GM18907 (cell line): ENCODE measurements around the gene PLEKHO2.
"Not testable (repeated sequence)": the region's sequence is repeated elsewhere in the genome, so short reads cannot be mapped to it uniquely, and the experiment has no call there.

Experiments used
- ATAC-seq: cut with Tn5 transposase; IDR thresholded peaks from one replicate; pipeline ENCODE4 v1.9.1; 2021; ENCODE audit warnings: mild to moderate bottlenecking, moderate library complexity; ENCODE audit not compliant: unreplicated experiment

Gene PLEKHO2

GRCh38 chr15:64841344-64842095 is at the start of gene PLEKHO2:
Gene PLEKHO2 (plus strand): TSS chr15:64841915. CDS start chr15:64842017, 102 bp downstream.
- peak; percentile 64 for ATAC-seq

- ATAC-seq, result no peak
These were observed 49.4 kb upstream of the PLEKHO2 start for GRCh38 chr15:64792282-64792681.

GRCh38 chr15:64795299-64795698 is 46.4 kb upstream of the PLEKHO2 start:
- ATAC-seq, result not testable (repeated sequence)

- ATAC-seq, result not testable (repeated sequence)
These were observed 45.8 kb upstream of the PLEKHO2 start for GRCh38 chr15:64795921-64796320.

GRCh38 chr15:64798905-64799304 is 42.8 kb upstream of the PLEKHO2 start:
- not testable (repeated sequence) for ATAC-seq

GRCh38 chr15:64800476-64800875 is 41.2 kb upstream of the PLEKHO2 start:
- ATAC-seq, result no peak

GRCh38 chr15:64803526-64803925 is 38.2 kb upstream of the PLEKHO2 start:
- ATAC-seq, result no peak

GRCh38 chr15:64804619-64805018 is 37.1 kb upstream of the PLEKHO2 start:
- no peak for ATAC-seq

- ATAC-seq, result no peak
These were observed 35.2 kb upstream of the PLEKHO2 start for GRCh38 chr15:64806509-64806908.

GRCh38 chr15:64807051-64807749 is 34.5 kb upstream of the PLEKHO2 start:
- no peak for ATAC-seq

GRCh38 chr15:64807751-64808222 is 33.9 kb upstream of the PLEKHO2 start:
- ATAC-seq, result no peak

GRCh38 chr15:64808785-64809453 is 32.8 kb upstream of the PLEKHO2 start:
- no peak for ATAC-seq

GRCh38 chr15:64809649-64810496 is 31.8 kb upstream of the PLEKHO2 start:
- ATAC-seq, result no peak

- no peak for ATAC-seq
These were observed 31.0 kb upstream of the PLEKHO2 start for GRCh38 chr15:64810497-64811326.

- peak; percentile 40 for ATAC-seq
These were observed 28.6 kb upstream of the PLEKHO2 start for GRCh38 chr15:64813075-64813474.

GRCh38 chr15:64814283-64814682 is 27.4 kb upstream of the PLEKHO2 start:
- not testable (repeated sequence) for ATAC-seq

GRCh38 chr15:64814965-64815364 is 26.8 kb upstream of the PLEKHO2 start:
- not testable (repeated sequence) for ATAC-seq

GRCh38 chr15:64816452-64816851 is 25.3 kb upstream of the PLEKHO2 start:
- ATAC-seq, result no peak

GRCh38 chr15:64824929-64825430 is 16.7 kb upstream of the PLEKHO2 start:
- peak; percentile 12 for ATAC-seq
